Erythroblast (primary cell): Measurements from ENCODE around the gene MEF2B.

Source experiments
- GATA1 ChIP-seq: IDR thresholded peaks from 2 replicates; pipeline ENCODE4 v1.6.1; 2011; ENCODE audit warnings: low read depth, mild to moderate bottlenecking, control low read depth, low read length, moderate library complexity
- POLR2A ChIP-seq: IDR thresholded peaks from 2 replicates; pipeline ENCODE4 v1.6.1; 2011; ENCODE audit warnings: mild to moderate bottlenecking, low read length

GRCh38 chr19:19169236-19170052 lies 619 bp downstream of the MEF2B start:
- TF ChIP-seq POLR2A (no peak), GATA1 (no peak)
